GM21786 (cell line): ENCODE measurements around the gene SART1.

Experiments
- ATAC-seq: cut with Tn5 transposase; IDR thresholded peaks from one replicate; pipeline ENCODE4 v1.9.1; 2021; ENCODE audit not compliant: unreplicated experiment

SART1 gene, protein sequence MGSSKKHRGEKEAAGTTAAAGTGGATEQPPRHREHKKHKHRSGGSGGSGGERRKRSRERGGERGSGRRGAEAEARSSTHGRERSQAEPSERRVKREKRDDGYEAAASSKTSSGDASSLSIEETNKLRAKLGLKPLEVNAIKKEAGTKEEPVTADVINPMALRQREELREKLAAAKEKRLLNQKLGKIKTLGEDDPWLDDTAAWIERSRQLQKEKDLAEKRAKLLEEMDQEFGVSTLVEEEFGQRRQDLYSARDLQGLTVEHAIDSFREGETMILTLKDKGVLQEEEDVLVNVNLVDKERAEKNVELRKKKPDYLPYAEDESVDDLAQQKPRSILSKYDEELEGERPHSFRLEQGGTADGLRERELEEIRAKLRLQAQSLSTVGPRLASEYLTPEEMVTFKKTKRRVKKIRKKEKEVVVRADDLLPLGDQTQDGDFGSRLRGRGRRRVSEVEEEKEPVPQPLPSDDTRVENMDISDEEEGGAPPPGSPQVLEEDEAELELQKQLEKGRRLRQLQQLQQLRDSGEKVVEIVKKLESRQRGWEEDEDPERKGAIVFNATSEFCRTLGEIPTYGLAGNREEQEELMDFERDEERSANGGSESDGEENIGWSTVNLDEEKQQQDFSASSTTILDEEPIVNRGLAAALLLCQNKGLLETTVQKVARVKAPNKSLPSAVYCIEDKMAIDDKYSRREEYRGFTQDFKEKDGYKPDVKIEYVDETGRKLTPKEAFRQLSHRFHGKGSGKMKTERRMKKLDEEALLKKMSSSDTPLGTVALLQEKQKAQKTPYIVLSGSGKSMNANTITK

DNA sequence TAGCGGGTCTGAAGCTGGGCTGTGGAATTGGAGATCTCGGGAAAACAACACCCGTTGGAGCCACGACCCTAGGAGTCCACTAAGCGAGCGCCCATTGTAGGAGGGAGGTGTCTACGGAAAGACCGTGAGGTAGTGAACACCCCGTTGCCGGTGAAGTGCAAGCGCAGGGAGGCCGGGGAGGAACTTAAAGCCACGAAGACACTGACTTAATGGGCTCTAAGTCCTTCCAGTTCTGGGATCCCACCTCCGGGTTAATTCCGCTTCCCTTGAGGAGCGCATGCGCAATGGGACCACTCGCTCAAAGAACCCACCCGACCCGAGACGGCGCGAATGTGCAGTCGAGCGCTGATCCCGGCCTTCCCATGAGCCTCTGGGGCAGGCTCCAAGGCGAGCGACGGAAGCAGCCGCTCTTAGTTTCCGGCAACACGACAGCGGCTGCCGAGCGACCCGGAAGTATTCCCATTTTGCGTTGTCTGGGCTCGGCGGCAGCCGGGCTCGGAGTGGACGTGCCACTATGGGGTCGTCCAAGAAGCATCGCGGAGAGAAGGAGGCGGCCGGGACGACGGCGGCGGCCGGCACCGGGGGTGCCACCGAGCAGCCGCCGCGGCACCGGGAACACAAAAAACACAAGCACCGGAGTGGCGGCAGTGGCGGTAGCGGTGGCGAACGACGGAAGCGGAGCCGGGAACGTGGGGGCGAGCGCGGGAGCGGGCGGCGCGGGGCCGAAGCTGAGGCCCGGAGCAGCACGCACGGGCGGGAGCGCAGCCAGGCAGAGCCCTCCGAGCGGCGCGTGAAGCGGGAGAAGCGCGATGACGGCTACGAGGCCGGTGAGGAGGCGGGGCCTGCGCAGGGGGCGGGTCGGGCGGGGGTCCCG, at the start of gene SART1:
SART1 (plus strand) TSS at position 468 of the 874 bp plus-strand sequence; CDS start at position 515, 47 bp downstream.
- ATAC-seq: peak; percentile 76

DNA sequence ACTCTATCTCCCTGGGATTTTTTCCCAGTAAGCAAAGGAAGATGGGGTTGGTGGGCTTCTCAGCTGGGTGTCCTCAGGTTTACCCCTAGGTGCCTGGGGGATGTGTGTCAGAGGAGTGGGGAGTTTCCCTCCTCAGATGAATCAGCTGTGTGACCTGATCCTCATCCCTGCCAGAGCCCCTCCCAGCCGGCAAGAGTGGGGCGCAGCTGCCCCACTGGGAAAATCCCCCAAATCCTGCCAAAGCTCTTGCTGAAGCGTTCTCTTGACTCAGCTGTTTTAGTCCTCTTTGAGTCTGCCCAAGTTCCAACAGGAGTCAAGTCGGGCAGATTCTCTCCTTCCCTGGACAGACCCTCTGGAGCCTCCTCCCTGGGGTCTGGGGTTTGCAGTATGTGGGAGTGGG, 48.7 kb upstream of the SART1 start:
- no peak for ATAC-seq

DNA sequence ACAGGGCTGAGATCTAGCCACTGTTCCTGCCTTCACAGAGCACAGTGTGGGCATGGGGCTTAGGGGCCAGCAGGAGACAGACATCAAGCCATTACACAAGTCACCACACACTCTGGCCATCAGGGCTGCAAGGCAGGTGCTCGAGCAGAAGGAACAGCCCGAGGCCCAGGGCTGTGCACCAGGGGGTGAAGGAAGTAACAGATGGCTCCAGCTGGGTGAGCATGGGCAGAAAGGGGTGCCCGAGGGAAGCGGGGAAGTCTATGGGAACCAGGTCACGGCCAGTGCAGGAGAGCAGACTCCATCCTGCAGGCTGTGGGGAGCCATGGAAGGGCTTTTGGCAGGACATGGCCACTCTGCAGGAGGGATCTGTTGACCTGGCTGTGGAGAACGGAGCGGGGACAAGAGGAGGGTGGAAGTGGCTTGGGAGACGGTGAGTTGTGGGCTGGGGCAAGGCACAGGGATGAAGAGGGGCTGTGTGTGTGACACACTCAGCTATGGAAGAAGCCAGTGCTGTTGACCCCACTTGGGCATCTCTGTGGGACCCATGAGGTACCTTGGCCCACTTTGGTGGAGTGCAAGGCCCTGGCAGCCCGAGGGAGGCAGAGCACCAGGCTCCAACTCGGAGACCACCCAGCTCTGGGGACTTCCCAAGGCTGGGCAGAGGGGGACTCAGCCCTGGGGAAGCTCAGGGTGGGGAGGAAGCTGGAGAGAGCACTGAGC, 46.3 kb upstream of the SART1 start:
- no peak for ATAC-seq

DNA sequence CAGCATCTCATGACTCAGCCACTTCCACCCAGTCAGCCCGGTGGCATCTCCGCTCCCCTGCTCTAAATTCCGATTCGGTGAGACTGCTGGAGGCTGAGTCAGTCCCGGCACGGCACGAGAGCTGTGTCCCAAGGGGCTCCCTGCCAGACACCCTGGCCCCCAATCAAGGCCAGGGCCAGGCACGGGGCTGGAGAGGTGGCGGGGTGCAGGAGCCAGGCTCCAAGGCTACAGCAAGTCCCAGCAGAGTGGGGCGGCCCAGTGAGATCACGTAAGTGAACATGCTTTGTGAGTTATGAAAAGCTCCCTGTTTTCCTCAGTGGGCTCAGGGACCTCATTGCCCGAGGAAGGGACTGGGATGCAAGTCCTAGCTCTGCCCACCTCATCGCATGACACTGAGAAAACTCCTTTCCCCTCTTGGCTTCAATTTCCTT, 45.7 kb upstream of the SART1 start:
- no peak for ATAC-seq

DNA sequence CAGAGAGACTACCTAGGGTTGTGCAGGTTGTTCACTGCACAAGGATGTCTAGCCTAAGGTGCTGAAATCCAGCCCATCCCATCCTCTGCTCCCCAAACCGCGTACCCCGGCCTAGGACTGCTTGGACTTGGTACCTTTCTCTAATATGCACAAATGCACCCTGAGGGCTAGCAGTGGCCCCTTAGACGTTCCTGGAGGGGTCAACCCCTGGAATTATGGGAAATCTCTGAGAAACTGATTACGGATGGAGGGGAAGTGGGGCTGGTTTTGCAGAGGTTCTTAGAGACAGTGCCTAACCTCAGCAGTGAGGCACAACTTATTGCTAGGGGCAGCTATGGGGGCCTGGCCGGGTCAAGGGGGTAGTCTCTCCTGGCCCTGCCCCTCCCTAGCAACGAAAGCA, 45.1 kb upstream of the SART1 start:
- no peak for ATAC-seq

DNA sequence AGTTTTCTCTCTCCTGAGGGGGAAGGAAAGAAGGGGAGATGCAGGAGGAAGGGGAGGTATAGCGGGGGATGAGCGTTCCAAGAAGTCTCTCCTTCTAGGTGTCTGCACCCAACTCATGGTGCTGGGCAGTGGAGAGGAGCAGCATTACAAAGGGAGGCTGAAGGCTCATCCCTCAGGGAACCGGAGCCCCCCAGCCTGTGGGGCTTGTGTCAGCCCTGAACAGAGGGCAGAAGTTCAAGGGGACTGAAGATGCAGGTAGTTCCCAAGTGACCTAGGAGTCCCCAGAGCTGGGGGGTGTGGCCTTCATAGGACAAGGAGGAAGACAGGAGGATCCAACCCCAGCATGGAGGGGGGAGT, 44.5 kb upstream of the SART1 start:
- ATAC-seq: no peak

DNA sequence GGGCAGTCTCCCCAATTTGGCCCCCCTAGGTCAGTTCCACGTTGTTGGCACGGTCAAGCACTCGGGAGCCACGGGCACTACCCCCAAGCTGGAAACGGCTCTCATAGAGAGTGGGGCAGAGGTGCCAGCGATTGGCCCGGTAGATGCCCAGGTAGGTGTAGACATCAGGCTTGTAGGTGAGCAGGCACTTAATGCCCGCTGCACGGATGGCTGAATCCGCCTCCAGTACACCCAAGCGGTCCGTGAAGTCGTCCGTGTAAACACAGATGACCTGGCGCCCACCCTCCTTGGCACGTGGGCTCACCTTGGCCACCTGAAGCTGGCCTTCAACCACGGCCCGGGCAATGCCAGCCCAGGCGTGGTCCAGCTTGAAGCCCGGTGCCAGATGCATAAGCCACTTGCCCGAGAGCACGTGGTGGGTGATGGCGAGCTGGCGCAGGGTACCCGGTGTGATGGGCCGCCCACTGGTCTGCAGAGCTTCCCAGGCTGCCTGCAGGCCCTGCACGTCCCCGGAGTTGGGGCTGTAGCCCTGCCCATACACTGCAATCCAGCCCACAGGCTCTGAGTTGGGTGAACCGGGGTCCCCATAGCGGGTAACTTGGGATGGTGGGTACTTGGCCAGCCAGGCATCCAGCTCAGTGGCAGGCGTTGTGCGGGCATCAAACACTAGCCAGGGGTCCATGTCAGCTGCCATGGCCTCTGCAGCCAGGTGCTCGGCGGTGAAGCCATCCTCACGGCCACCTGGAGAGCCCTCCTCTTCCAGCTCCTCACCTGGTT, 43.9 kb upstream of the SART1 start:
- no peak for ATAC-seq

DNA sequence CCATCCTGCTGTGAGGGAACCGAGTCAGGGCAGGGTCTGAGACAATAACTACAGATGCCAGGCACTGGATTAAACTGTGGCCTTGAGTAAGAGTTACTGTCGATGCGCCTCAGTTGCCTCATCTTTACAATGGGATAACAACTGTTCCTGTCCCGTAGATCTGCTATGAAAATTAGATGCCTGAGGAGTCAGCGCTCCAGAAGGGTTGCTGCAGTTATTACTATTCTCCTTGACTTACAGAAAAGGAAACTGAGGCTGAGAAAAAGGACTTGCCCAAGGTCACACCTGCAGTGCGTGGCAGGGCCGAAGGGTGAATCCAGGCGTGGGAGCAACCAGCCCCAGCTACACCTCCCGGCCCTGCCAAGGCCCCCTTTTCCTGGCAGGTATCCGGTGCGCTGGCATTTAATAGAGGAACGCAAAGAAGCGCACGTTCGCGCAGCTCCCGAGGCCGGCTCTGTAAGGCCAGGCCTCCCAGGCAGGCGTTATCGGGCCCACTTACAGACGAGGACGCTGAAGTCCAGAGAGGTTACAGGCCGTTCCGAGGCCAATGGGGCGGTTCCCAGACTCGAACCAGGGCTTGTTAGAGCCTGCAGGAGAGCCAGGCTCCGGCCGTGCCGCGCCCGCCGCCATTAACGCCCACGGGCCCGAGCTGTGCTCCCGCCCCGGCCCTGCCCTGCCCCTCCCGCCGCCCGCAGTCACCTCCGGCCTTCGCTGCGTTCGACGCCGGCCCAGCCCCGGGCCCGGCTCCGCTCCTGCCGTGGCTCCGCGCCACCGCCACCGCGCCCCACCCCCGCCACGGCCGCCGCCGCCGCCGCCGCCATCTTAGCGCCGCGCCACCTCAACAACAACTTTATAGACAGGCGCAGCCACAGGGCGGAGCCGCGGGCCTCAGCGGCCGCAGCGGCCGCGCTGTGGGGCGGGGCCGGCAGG, 43.1 kb upstream of the SART1 start, which contains the start of gene C11orf68:
C11orf68 (minus strand) TSS at position 852 of the 930 bp plus-strand sequence; CDS start at position 821, 31 bp downstream.
- ATAC-seq: peak; percentile 46

DNA sequence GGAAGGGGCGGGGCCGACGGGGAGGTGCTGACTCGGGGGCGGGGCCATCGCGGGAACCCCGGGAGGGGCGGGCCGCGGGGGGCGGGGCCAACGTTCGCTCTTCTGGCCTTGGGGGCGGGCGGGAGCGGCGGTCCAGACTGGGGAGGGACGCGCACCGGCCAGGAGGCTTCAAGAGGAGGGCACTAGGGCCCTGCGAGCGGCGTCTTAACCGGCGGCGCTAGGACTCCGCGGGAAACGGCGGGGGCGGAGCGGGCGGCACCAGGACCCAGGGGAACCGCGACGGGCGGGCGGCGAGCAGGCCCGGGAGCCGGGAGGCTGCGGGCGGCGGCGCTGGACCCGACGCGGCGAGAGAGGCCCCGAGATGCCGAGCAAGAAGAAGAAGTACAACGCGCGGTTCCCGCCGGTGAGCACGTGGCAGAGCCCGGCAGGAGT, 42.4 kb upstream of the SART1 start, which contains the start of gene DRAP1:
DRAP1 (plus strand) TSS at position 286 of the 432 bp plus-strand sequence; CDS start at position 362, 76 bp downstream.
- ATAC-seq: peak; percentile 89

DNA sequence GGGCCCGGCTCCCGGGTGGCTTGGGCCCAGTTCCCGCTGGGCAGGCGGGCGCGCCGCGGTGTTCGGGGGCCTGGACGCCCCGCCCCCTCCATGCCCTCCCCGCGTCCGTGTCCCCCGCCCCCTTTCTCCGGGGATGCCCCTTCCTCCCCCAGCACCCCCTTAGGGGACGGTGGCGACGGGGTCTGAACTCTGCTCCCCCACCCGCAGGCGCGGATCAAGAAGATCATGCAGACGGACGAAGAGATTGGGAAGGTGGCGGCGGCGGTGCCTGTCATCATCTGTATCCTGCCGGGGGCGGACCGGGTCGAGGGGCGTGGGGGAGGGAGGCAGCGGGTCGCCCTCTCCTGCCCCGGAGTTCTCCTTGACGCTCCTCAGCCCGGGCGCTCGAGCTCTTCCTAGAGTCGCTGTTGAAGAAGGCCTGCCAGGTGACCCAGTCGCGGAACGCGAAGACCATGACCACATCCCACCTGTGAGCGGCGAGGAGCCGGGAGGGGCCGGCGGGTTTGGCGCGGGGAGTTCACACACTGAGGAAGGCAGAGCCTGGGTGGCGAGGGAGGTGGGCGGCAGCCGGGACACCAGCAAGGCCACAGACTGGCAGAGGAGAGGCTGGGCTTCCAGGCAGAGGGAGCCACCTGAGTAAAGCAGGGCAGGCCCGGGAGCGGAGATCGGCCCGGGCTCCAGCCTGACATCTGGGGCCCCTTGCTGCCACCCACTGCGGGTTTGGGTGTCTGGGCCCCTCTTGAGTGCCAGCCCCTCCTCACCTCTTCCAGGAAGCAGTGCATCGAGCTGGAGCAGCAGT, 41.8 kb upstream of the SART1 start:
- peak; percentile 30 for ATAC-seq

DNA sequence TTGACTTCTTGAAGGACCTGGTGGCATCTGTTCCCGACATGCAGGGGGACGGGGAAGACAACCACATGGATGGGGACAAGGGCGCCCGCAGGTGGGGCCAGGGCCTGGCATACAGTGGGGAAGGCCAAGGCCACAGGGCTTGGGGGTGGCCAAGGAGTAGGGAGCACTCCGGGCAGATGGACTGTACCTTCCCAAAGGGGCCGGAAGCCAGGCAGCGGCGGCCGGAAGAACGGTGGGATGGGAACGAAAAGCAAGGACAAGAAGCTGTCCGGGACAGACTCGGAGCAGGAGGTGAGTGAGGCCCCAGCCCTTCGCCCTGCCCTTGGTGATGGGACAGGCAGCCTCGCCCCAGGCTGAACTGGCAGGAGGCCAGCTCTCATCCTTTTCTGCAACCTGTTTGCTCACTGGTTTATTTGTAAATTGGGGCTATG, 41.1 kb upstream of the SART1 start:
- ATAC-seq: no peak

DNA sequence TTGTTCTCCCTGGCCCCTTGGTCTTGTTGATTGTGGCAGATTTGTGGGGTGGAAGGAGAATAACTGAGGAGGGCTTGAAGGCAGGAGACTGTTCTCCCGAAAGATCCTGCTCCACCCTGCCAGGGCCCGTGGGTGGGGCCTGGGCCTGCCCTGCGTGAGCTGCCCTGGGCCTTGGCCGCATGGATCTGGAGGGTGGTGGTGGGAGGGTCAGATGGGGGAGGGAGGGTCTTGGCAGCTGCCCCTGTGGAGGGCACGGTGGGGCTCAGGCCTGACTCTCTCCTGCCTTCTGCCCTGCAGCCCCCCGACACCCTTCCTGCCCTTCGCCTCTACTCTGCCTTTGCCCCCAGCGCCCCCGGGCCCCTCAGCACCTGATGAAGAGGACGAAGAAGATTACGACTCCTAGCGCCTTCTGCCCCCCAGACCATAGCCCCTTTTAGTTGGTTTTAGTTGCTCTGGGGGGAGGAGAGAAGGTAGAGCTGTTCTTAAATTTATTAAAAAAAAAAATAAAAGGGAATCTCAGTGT, 40.4 kb upstream of the SART1 start:
- no peak for ATAC-seq

DNA sequence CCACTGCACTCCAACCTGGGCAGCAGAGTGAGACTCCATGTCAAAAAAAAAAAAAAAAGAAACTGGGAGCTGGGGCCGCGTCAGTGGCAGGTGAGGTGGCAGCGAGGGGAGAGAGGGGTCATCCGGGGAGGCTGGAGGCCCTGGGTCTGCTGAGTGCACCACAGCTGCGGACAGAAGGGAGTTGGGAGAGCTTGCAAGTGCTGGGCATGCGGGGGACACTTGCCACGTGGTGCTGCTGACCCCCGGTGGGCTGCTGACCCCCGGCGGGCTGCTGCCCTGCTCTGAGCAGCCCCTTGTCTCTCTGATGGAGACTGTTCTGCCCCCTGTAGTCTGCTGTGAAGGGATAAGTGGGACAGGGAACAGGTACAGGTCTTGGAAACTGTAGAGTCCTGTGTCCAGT, 39.7 kb upstream of the SART1 start:
- no peak for ATAC-seq

DNA sequence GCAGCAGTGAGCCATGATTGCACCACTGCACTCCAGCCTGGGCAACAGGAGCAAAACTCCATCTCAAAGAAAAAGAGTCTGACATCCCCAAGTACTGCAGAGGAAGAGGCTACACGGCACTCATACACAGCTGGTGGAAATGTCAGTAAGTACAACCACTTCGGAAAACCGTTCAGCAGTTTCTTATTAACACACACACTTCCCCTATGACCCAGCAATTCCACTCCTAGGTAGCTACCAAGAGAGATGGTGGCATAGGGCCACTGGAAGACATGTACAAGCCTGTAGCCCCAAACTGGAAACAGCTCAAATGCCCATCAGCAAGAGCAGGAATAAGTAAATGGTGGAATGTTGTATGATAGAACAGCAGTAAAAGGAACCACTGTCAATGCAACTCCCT, 39.0 kb upstream of the SART1 start:
- ATAC-seq: no peak

DNA sequence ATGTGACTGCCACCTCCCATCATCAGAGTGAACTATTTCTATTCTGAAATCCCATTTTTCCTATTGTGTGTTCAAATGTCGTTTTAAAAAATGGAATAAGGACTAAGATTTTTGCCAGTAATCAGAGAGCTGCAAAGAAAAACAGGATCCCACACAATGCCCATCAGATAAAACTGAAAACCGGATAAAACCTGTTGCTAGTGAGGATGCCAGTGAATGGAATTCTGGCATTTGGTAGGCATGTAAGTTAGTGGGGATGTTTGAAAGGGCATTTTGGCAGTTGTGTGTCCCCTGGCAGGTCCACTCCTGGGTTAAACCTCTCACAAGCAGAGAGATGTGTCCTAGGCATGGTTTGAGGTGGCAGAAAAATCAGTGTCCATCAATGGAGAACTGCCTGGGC, 36.1 kb upstream of the SART1 start:
- ATAC-seq: no peak

DNA sequence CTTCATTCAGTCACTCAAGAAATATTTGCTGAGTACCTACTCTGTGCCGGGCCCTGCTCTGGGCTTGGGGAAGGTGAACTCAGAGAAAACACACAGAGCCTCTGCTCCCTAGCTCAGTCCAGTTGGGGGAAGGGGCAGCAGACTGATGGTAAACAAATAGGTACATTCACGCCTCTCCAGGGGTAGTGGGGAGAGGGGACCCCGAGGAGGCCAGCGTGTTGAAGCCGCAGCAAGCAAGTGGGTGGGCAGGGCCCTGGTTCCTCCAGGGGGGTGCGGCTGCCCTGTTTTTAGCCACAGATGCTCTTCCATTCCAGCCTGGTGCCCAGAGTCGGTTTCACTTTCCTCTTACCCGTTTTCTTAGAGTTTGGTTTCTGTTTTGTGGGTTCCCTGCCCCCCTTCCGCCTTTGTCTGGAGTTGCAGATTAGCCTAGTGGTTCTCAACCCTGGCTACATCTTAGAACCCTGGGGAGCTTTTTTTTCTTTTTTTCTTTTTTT, 33.6 kb upstream of the SART1 start:
- ATAC-seq: peak; percentile 83

DNA sequence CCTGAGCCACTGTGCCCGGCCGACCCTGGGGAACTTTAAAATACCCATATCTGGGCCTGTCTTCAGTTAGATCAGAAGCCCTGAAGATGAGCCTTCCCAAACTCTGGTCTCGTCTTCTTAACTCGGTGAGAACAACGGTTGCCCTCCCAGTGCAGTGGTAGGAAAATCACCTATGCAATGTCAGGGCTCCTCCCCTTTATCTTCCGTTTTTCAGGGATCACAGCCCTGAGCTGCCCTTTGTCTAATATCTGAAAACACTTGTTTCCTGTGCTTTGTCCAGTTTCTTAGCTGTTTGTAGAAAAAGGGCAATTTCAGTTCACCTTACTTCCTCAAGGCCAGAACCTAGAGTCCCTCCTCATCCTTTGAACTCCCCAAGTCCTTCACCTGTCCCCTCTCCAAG, 32.9 kb upstream of the SART1 start:
- ATAC-seq: no peak
